HG03135 (cell line): ENCODE results near the gene PIEZO2.
A peak's percentile ranks its signal among the peaks of the same experiment; 100 is the strongest.
"Not testable (repeated sequence)": the region's sequence is repeated elsewhere in the genome, so short reads cannot be mapped to it uniquely, and the experiment has no call there.

Source experiments
- ATAC-seq: cut with Tn5 transposase; IDR thresholded peaks from one replicate; pipeline ENCODE4 v1.9.1; 2021; ENCODE audit warnings: mild to moderate bottlenecking, moderate library complexity; ENCODE audit not compliant: unreplicated experiment

PIEZO2 gene

GRCh38 chr18:10659594-10659993, 489.8 kb downstream of the PIEZO2 start:
- ATAC-seq = no peak

- ATAC-seq = no peak
Observed at GRCh38 chr18:10659000-10659399, 490.4 kb downstream of the PIEZO2 start.

- ATAC-seq = not testable (repeated sequence)
Observed at GRCh38 chr18:10644003-10644402, 505.4 kb downstream of the PIEZO2 start.

GRCh38 chr18:10642915-10643524, 506.3 kb downstream of the PIEZO2 start:
- ATAC-seq = peak; percentile 64

GRCh38 chr18:10638539-10638885, 510.9 kb downstream of the PIEZO2 start:
- not testable (repeated sequence) for ATAC-seq

- ATAC-seq = not testable (repeated sequence)
Observed at GRCh38 chr18:10637858-10638538, 511.4 kb downstream of the PIEZO2 start.

- ATAC-seq = peak; percentile 98
Observed at GRCh38 chr18:10629076-10629475, 520.3 kb downstream of the PIEZO2 start.

GRCh38 chr18:10626606-10627213, 522.7 kb downstream of the PIEZO2 start:
- not testable (repeated sequence) for ATAC-seq

- ATAC-seq = not testable (repeated sequence)
Observed at GRCh38 chr18:10623606-10624005, 525.8 kb downstream of the PIEZO2 start.

- not testable (repeated sequence) for ATAC-seq
Observed at GRCh38 chr18:10622982-10623381, 526.4 kb downstream of the PIEZO2 start.

GRCh38 chr18:10620670-10621329, 528.6 kb downstream of the PIEZO2 start:
- ATAC-seq = not testable (repeated sequence)
